Measurements from ENCODE around the gene BMP10. TPM values are rescaled to one million over a fixed set of nuclear protein-coding genes. Genes with fewer than 3 reads are reported as not detected.

BMP10 gene
- total RNA-seq, 1 donor from 2014 or later, result not detected

DNA sequence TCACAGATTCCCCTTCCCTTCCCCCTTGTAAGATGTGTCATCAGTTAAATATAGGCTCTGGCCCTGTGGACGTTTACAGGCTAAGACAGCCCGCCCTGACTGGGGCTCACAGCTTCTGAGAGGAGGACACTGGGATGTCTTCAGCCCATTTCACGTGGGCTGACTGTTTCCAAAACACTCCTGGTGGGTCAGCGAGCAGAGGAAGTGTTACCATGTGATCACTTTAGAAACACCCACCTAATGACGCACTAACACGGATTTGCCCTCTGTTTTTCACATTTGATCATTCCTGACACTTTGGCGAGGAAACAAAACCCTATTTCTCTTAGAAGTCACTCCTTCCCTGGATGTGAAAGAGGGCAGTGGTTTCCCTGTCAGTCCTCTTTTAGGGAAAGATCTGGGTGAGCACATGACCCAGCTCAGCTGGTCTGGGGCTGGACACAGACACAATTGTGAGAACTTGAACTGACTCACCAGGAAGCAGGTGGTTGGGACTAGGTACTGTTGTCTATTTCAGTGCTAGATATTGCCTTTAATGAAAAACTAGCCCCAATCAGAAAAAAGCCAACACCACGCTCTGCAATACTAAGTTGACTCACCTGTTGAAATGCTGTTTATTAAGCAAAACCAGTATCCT is 38.8 kb downstream of the BMP10 start:
- TF ChIP-seq, protein P1, sequence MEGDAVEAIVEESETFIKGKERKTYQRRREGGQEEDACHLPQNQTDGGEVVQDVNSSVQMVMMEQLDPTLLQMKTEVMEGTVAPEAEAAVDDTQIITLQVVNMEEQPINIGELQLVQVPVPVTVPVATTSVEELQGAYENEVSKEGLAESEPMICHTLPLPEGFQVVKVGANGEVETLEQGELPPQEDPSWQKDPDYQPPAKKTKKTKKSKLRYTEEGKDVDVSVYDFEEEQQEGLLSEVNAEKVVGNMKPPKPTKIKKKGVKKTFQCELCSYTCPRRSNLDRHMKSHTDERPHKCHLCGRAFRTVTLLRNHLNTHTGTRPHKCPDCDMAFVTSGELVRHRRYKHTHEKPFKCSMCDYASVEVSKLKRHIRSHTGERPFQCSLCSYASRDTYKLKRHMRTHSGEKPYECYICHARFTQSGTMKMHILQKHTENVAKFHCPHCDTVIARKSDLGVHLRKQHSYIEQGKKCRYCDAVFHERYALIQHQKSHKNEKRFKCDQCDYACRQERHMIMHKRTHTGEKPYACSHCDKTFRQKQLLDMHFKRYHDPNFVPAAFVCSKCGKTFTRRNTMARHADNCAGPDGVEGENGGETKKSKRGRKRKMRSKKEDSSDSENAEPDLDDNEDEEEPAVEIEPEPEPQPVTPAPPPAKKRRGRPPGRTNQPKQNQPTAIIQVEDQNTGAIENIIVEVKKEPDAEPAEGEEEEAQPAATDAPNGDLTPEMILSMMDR (IDR thresholded peaks at IDR 0.05; ENCODE audit: insufficient read depth, low read length, severe bottlenecking), result no peak
- Histone ChIP-seq H3K4me3 (ENCODE audit: low read depth, low read length) (no peak overlapping the region), H3K27me3 (ENCODE audit: control insufficient read depth, insufficient read depth, low read length) (no peaks in the 10 kb centered on the region), H3K36me3 (ENCODE audit: control insufficient read depth, insufficient read depth, low read length) (no peaks in the 10 kb centered on the region)
- FAIRE-seq, result no peak
- peak; percentile 76 for DNase-seq (ENCODE audit: low read depth)

DNA sequence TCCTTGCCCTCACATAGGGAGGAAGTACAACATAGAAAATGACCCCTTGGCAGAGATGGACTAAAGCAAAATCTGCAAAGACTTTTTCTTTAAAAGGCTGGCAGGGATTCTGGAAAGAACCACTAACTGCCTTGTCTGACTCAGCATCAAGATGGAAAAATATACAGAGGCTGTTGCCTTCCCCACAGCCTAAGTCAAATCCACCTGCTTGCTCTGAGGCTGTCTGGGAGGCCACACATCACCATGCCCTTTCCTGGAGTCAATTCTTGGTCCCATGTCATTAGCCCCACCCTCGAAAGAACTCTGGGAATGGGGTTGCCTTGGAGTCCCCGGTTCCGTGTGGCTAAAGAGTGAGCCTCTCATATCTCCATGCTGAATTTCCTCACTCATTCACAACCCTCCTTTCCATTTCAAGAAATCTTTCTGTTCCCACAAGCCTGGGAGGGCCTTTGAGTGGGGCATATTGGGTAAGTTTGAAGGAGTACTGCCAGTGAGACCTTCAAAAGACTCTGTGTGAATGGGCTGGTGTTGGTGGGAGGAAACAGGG is 39.4 kb downstream of the BMP10 start:
- DNase-seq (ENCODE audit: low read depth), result no peak
- Histone ChIP-seq H3K27me3 (ENCODE audit: control insufficient read depth, insufficient read depth, low read length) (no peaks in the 10 kb centered on the region), H3K4me3 (ENCODE audit: low read depth, low read length) (no peak overlapping the region), H3K36me3 (ENCODE audit: control insufficient read depth, insufficient read depth, low read length) (no peaks in the 10 kb centered on the region)
- TF ChIP-seq, protein P1 (IDR thresholded peaks at IDR 0.05; ENCODE audit: insufficient read depth, low read length, severe bottlenecking), result no peak
- no peak for FAIRE-seq

DNA sequence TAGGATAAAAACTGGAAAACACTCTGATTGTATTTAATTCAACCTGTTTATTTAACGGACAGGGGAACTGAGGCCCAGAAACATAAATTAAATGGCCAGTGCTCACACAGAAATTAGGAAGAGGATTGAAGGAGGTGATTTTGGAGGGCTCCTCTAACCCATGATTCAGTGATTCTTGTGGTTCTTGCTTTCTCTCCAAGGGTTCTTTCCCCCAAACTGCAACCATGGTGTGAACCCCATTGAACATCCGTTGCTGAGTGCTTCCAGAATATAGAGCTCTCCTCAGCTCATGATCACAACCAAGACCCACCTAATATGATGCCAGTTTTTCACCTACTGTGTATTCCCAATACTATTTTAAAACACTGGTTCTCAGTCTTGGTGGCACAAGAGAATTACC is 41.4 kb downstream of the BMP10 start:
- no peak for DNase-seq (ENCODE audit: low read depth)
- H3K27me3 ChIP-seq (ENCODE audit: control insufficient read depth, insufficient read depth, low read length), result no peaks in the 10 kb centered on the region
- no peak overlapping the region for H3K4me3 ChIP-seq (ENCODE audit: low read depth, low read length)
- TF ChIP-seq, protein P1 (IDR thresholded peaks at IDR 0.05; ENCODE audit: insufficient read depth, low read length, severe bottlenecking), result no peak
- H3K36me3 ChIP-seq (ENCODE audit: control insufficient read depth, insufficient read depth, low read length), result no peaks in the 10 kb centered on the region
- no peak for FAIRE-seq

DNA sequence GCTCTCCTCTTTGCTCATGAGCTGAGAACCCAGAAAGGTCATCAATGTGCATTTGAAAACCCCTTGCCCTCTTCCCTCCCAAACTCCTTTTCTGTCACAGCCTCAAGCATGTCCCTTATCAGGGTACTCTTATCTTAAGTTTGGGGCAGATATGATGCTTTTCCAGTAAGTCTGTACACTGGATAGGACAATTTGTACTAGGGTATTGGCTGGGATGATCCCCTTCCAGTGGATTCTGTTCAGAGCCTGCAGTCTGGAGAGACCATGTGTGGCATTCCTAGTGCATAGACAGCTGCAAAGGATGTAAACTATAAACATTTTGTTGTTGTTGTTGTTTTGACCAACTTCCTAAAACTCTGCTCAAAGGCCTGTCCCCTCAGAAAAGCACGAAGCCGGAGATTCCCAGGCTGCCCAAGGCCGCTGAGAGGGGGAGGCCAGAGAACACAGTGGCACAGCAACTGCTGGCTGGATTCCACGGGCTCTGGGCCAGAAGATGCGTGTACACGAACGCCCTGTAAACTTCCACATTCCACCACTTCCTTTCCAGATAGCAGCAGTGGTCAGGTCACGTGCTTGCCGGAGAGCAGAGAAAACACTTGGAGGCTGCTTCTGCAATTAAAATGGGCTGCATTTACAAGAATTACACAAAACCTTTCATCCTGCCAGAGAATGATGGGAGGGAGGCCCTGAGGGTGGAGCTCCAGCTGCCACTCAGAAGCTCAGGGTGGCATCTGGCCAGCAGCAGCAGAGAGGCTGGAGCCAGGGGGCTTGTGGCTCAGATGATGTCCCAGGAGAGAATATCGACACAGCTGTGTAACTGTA is 42.1 kb downstream of the BMP10 start:
- no peaks in the 10 kb centered on the region for H3K36me3 ChIP-seq (ENCODE audit: control insufficient read depth, insufficient read depth, low read length)
- no peak overlapping the region for H3K4me3 ChIP-seq (ENCODE audit: low read depth, low read length)
- TF ChIP-seq, protein P1 (IDR thresholded peaks at IDR 0.05; ENCODE audit: insufficient read depth, low read length, severe bottlenecking), result no peak
- FAIRE-seq (no peak), DNase-seq (ENCODE audit: low read depth) (peak; percentile 87)
- no peaks in the 10 kb centered on the region for H3K27me3 ChIP-seq (ENCODE audit: control insufficient read depth, insufficient read depth, low read length)

DNA sequence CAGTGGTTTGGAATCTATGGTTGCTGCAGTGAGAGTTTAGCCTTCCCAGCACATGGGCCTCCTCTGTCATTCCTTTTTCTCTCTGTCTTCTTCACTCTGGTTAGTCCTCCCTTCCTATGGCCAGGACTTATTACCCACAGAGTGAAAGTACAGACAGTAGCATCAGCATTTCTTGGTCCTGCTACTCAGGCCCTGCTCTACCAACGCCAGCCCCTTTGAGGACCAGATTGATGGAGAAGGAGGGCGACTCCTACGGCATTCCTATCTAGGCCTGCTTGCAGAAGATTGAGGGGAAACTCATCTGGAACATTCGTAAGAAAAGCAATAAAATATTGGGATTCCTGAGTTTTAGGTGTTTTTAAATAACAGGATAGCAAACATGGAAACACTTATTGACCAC is 43.5 kb downstream of the BMP10 start:
- TF ChIP-seq, protein P1 (IDR thresholded peaks at IDR 0.05; ENCODE audit: insufficient read depth, low read length, severe bottlenecking), result no peak
- DNase-seq (ENCODE audit: low read depth), result no peak
- no peak for FAIRE-seq
- no peaks in the 10 kb centered on the region for H3K36me3 ChIP-seq (ENCODE audit: control insufficient read depth, insufficient read depth, low read length)
- no peak overlapping the region for H3K4me3 ChIP-seq (ENCODE audit: low read depth, low read length)
- H3K27me3 ChIP-seq (ENCODE audit: control insufficient read depth, insufficient read depth, low read length), result no peaks in the 10 kb centered on the region

Measured in bronchial epithelial cell (primary cell).